Neural progenitor cell (in vitro differentiated cells): ENCODE results near the gene LDLRAD4. TPM values are rescaled to one million over a fixed set of nuclear protein-coding genes. Genes with fewer than 3 reads are reported as not detected.

Source experiments
- DNase-seq: peaks from one replicate; pipeline ENCODE4 v3.0.0-alpha.2; 2016; ENCODE audit warnings: low spot score
- H2AFZ ChIP-seq: fragments of 200-600 bp; sonication (generic); replicated peaks from 2 replicates; pipeline ENCODE4 v1.6.1; 2016; ENCODE audit warnings: antibody characterized with exemption
- H3F3A ChIP-seq: fragments of 200-600 bp; sonication (generic); 2 replicates; pipeline ENCODE4 v1.6.1; 2016; ENCODE audit warnings: antibody characterized with exemption, low read depth
- H3K27ac ChIP-seq: fragments of 200-600 bp; sonication (generic); 2 replicates; pipeline ENCODE4 v1.5.1; 2016; ENCODE audit warnings: mild to moderate bottlenecking
- H3K27me3 ChIP-seq: fragments of 200-600 bp; sonication (generic); 2 replicates; pipeline ENCODE4 v1.6.1; 2016; ENCODE audit warnings: mild to moderate bottlenecking, moderate library complexity
- H3K36me3 ChIP-seq: fragments of 200-600 bp; sonication (generic); 2 replicates; pipeline ENCODE4 v1.5.1; 2016
- H3K4me1 ChIP-seq: fragments of 200-600 bp; sonication (generic); 2 replicates; pipeline ENCODE4 v1.6.1; 2016; ENCODE audit warnings: mixed run types
- H3K4me2 ChIP-seq: fragments of 200-600 bp; sonication (generic); 2 replicates; pipeline ENCODE4 v1.6.1; 2016
- H3K4me3 ChIP-seq: fragments of 200-600 bp; sonication (generic); 2 replicates; pipeline ENCODE4 v1.5.1; 2016
- H3K79me2 ChIP-seq: fragments of 200-600 bp; sonication (generic); 2 replicates; pipeline ENCODE4 v1.6.1; 2016; ENCODE audit warnings: low read depth
- H3K9ac ChIP-seq: fragments of 200-600 bp; sonication (generic); 2 replicates; pipeline ENCODE4 v1.6.1; 2016
- H3K9me3 ChIP-seq: fragments of 200-600 bp; sonication (generic); 2 replicates; pipeline ENCODE4 v1.5.1; 2016; ENCODE audit warnings: low read depth
- H4K20me1 ChIP-seq: fragments of 200-600 bp; sonication (generic); 2 replicates; pipeline ENCODE4 v1.6.1; 2016; ENCODE audit warnings: low read depth
- H3K27ac Mint-ChIP-seq: 3 replicates; pipeline ENCODE4 v1.8.0; 2021; ENCODE audit warnings: mixed read lengths
- H3K27me3 Mint-ChIP-seq: 2 replicates; pipeline ENCODE4 v1.8.0; 2022; ENCODE audit warnings: low read depth, mild to moderate bottlenecking, inconsistent platforms, moderate library complexity, mixed read lengths; ENCODE audit not compliant: insufficient read depth
- H3K36me3 Mint-ChIP-seq: 3 replicates; pipeline ENCODE4 v1.8.0; 2021; ENCODE audit warnings: mixed read lengths
- H3K4me1 Mint-ChIP-seq: 3 replicates; pipeline ENCODE4 v1.8.0; 2021; ENCODE audit warnings: mixed read lengths
- H3K4me3 Mint-ChIP-seq: 3 replicates; pipeline ENCODE4 v1.8.0; 2021; ENCODE audit warnings: mild to moderate bottlenecking, moderate library complexity, mixed read lengths
- H3K9me3 Mint-ChIP-seq: 3 replicates; pipeline ENCODE4 v1.8.0; 2020; ENCODE audit warnings: mixed read lengths
- CTCF ChIP-seq: fragments of 200-600 bp; sonication (generic); IDR thresholded peaks from 2 replicates; pipeline ENCODE4 v1.5.1; 2017; ENCODE audit warnings: antibody characterized with exemption, mild to moderate bottlenecking
- EZH2 ChIP-seq: fragments of 200-600 bp; sonication (generic); IDR thresholded peaks from 2 replicates; pipeline ENCODE4 v1.6.1; 2017; ENCODE audit warnings: antibody characterized with exemption, mild to moderate bottlenecking, moderate library complexity
- EZH2phosphoT487 ChIP-seq: fragments of 200-600 bp; sonication (generic); IDR thresholded peaks from 2 replicates; pipeline ENCODE4 v1.6.1; 2017; ENCODE audit warnings: antibody characterized with exemption
- total RNA-seq: library from RNA; depleted of rRNA; stranded (reverse); fragments of >200 nt; gene quantifications from 2 replicates; pipeline ENCODE4 v1.2.3, GENCODE V29; 2015; ENCODE audit warnings: low replicate concordance

The LDLRAD4 gene
- total RNA-seq, 1 donor from 2014 or later, result 0.65 TPM

GRCh38 chr18:13592246-13592645, 373.7 kb downstream of the LDLRAD4 start:
- no peak for TF ChIP-seq EZH2
- TF ChIP-seq EZH2phosphoT487, result no peak
- TF ChIP-seq CTCF, result no peak
- no peak overlapping the region for H3K27ac Mint-ChIP-seq

GRCh38 chr18:13594551-13594950, 376.0 kb downstream of the LDLRAD4 start:
- H3K4me1 Mint-ChIP-seq, result no peaks in the 10 kb centered on the region
- Histone ChIP-seq H3K36me3 (no peaks in the 10 kb centered on the region), H3K9me3 (peaks cover 20% of the 10 kb centered on the region), H3K27me3 (no peaks in the 10 kb centered on the region), H3K4me1 (no peaks in the 10 kb centered on the region), H3K27ac (no peak overlapping the region), H3K4me3 (no peak overlapping the region), H3K4me2 (no peak overlapping the region), H3K9ac (no peak overlapping the region), H3F3A (no peaks in the 10 kb centered on the region), H2AFZ (no peak overlapping the region), H4K20me1 (no peaks in the 10 kb centered on the region), H3K79me2 (no peaks in the 10 kb centered on the region)
- peaks cover 32% of the 10 kb centered on the region for H3K9me3 Mint-ChIP-seq
- no peaks in the 10 kb centered on the region for H3K27me3 Mint-ChIP-seq
- no peak overlapping the region for H3K27ac Mint-ChIP-seq
- no peak for TF ChIP-seq EZH2phosphoT487
- H3K4me3 Mint-ChIP-seq, result no peak overlapping the region
- no peak for DNase-seq
- no peaks in the 10 kb centered on the region for H3K36me3 Mint-ChIP-seq

More at GRCh38 chr18:13592246-13592645, 373.7 kb downstream of the LDLRAD4 start:
- H3K27ac ChIP-seq, result no peak overlapping the region
- no peaks in the 10 kb centered on the region for H3K27me3 ChIP-seq
- no peaks in the 10 kb centered on the region for H3K4me1 ChIP-seq
- H3K4me3 Mint-ChIP-seq, result no peak overlapping the region
- H3K27me3 Mint-ChIP-seq, result no peaks in the 10 kb centered on the region
- no peak overlapping the region for H3K4me2 ChIP-seq
- no peaks in the 10 kb centered on the region for H3F3A ChIP-seq
- H3K9ac ChIP-seq, result no peak overlapping the region
- H2AFZ ChIP-seq, result no peak overlapping the region
- no peaks in the 10 kb centered on the region for H3K36me3 Mint-ChIP-seq
- H3K4me3 ChIP-seq, result no peak overlapping the region
- H3K79me2 ChIP-seq, result no peaks in the 10 kb centered on the region
- DNase-seq, result no peak
- peaks cover 17% of the 10 kb centered on the region for H3K9me3 Mint-ChIP-seq
- no peaks in the 10 kb centered on the region for H4K20me1 ChIP-seq
- H3K9me3 ChIP-seq, result peaks cover 11% of the 10 kb centered on the region
- H3K4me1 Mint-ChIP-seq, result no peaks in the 10 kb centered on the region
- H3K36me3 ChIP-seq, result no peaks in the 10 kb centered on the region

GRCh38 chr18:13597068-13597467, 378.5 kb downstream of the LDLRAD4 start:
- Mint-ChIP-seq H3K9me3 (peaks cover 32% of the 10 kb centered on the region), H3K27me3 (no peaks in the 10 kb centered on the region), H3K36me3 (no peaks in the 10 kb centered on the region), H3K27ac (no peak overlapping the region), H3K4me1 (no peaks in the 10 kb centered on the region), H3K4me3 (no peak overlapping the region)
- H3K27me3 ChIP-seq, result no peaks in the 10 kb centered on the region
- H3K27ac ChIP-seq, result no peak overlapping the region
- no peaks in the 10 kb centered on the region for H3K79me2 ChIP-seq
- no peaks in the 10 kb centered on the region for H3F3A ChIP-seq
- DNase-seq, result no peak
- no peak overlapping the region for H3K9ac ChIP-seq
- peaks cover 20% of the 10 kb centered on the region for H3K9me3 ChIP-seq
- no peaks in the 10 kb centered on the region for H4K20me1 ChIP-seq
- no peak for TF ChIP-seq EZH2
- no peaks in the 10 kb centered on the region for H3K4me1 ChIP-seq
- H3K4me2 ChIP-seq, result no peak overlapping the region
- H3K4me3 ChIP-seq, result no peak overlapping the region
- no peak overlapping the region for H2AFZ ChIP-seq
- no peaks in the 10 kb centered on the region for H3K36me3 ChIP-seq

GRCh38 chr18:13598591-13598990, 380.0 kb downstream of the LDLRAD4 start:
- Mint-ChIP-seq H3K4me3 (no peak overlapping the region), H3K9me3 (peaks cover 32% of the 10 kb centered on the region), H3K27ac (no peak overlapping the region), H3K4me1 (no peaks in the 10 kb centered on the region), H3K36me3 (no peaks in the 10 kb centered on the region), H3K27me3 (no peaks in the 10 kb centered on the region)
- Histone ChIP-seq H3K9ac (no peak overlapping the region), H3K9me3 (peaks cover 20% of the 10 kb centered on the region), H3K4me1 (no peaks in the 10 kb centered on the region), H3K79me2 (no peaks in the 10 kb centered on the region), H3K36me3 (no peaks in the 10 kb centered on the region), H3F3A (no peaks in the 10 kb centered on the region), H3K27me3 (no peaks in the 10 kb centered on the region), H3K4me2 (no peak overlapping the region), H2AFZ (no peak overlapping the region), H3K4me3 (no peak overlapping the region), H3K27ac (no peak overlapping the region), H4K20me1 (no peaks in the 10 kb centered on the region)
- TF ChIP-seq CTCF (no peak), EZH2phosphoT487 (no peak), EZH2 (no peak)
- DNase-seq, result no peak
